ENCODE results near the gene DENND6B. TPM values are rescaled to one million over a fixed set of nuclear protein-coding genes. Genes with fewer than 3 reads are reported as not detected.
A peak's percentile ranks its signal among the peaks of the same experiment; 100 is the strongest.

DENND6B gene
- polyA plus RNA-seq, 1 experiment = 8.2 TPM

GRCh38 chr22:50299785-50300619, 26.8 kb downstream of the DENND6B start:
- no peak for DNase-seq (ENCODE audit: low read depth)

GRCh38 chr22:50298937-50299784, 27.7 kb downstream of the DENND6B start:
- Histone ChIP-seq H3K36me3 (ENCODE audit: control insufficient read depth, insufficient read depth, low read length) (peaks cover 20% of the 10 kb centered on the region), H3K4me3 (ENCODE audit: low read depth, low read length) (peak overlapping the region; percentile 41), H3K27me3 (ENCODE audit: control insufficient read depth, insufficient read depth, low read length) (no peaks in the 10 kb centered on the region)
- ChIA-PET POLR2A (no interaction called here), CTCF (interaction anchor here (0.8 to 1.9 kb wide), 3 partner anchors 22 to 28 kb away, joined by 3 to 8 read pairs (median 6); partner anchors contain the start of gene DENND6B)
- DNase-seq (ENCODE audit: low read depth) = no peak
- TF ChIP-seq CTCF (IDR thresholded peaks at IDR 0.05; ENCODE audit: insufficient read depth, low read depth, low read length) = no peak

More at GRCh38 chr22:50299785-50300619, 26.8 kb downstream of the DENND6B start:
- ChIA-PET CTCF (interaction anchor here (1.9 kb wide), 1 partner anchor 23 kb away, joined by 6 read pairs; no protein-coding TSS in a partner anchor), POLR2A (no interaction called here)
- TF ChIP-seq CTCF (IDR thresholded peaks at IDR 0.05; ENCODE audit: insufficient read depth, low read depth, low read length) = no peak
- Histone ChIP-seq H3K4me3 (ENCODE audit: low read depth, low read length) (peak overlapping the region; percentile 41), H3K36me3 (ENCODE audit: control insufficient read depth, insufficient read depth, low read length) (peaks cover 22% of the 10 kb centered on the region), H3K27me3 (ENCODE audit: control insufficient read depth, insufficient read depth, low read length) (no peaks in the 10 kb centered on the region)

- POLR2A ChIA-PET = no interaction called here
- Histone ChIP-seq H3K4me3 (ENCODE audit: low read depth, low read length) (no peak overlapping the region), H3K36me3 (ENCODE audit: control insufficient read depth, insufficient read depth, low read length) (peaks cover 20% of the 10 kb centered on the region), H3K27me3 (ENCODE audit: control insufficient read depth, insufficient read depth, low read length) (no peaks in the 10 kb centered on the region)
- no peak for DNase-seq (ENCODE audit: low read depth)
- TF ChIP-seq CTCF (IDR thresholded peaks at IDR 0.05; ENCODE audit: insufficient read depth, low read depth, low read length) = no peak
- CTCF ChIA-PET = interaction anchor here (0.8 to 1.9 kb wide), 3 partner anchors 22 to 29 kb away, joined by 3 to 8 read pairs (median 6); partner anchors contain the start of gene DENND6B
These were observed 28.6 kb downstream of the DENND6B start for GRCh38 chr22:50298266-50298637.

- ChIA-PET CTCF (interaction anchor here (1.4 kb wide), 1 partner anchor 30 kb away, joined by 3 read pairs; no protein-coding TSS in a partner anchor), POLR2A (no interaction called here)
- no peak for TF ChIP-seq CTCF (IDR thresholded peaks at IDR 0.05; ENCODE audit: insufficient read depth, low read depth, low read length)
- Histone ChIP-seq H3K36me3 (ENCODE audit: control insufficient read depth, insufficient read depth, low read length) (peaks cover 20% of the 10 kb centered on the region), H3K27me3 (ENCODE audit: control insufficient read depth, insufficient read depth, low read length) (no peaks in the 10 kb centered on the region), H3K4me3 (ENCODE audit: low read depth, low read length) (no peak overlapping the region)
- no peak for DNase-seq (ENCODE audit: low read depth)
These were observed 29.1 kb downstream of the DENND6B start for GRCh38 chr22:50297510-50298265.
